Suprapubic skin (tissue), 4 donors: ENCODE results near the gene STK24. TPM values are rescaled to one million over a fixed set of nuclear protein-coding genes. Genes with fewer than 3 reads are reported as not detected.

Source experiments
- DNase-seq, 2 donors: peaks; one replicate each; pipeline ENCODE4 v3.0.0-alpha.2; 2019; ENCODE audit warnings: low spot score in 2 of 2
- H3K27ac ChIP-seq: fragments of 200-600 bp; sonication (generic); one replicate; pipeline ENCODE4 v1.5.1; 2019
- H3K27me3 ChIP-seq: fragments of 200-600 bp; sonication (generic); one replicate; pipeline ENCODE4 v1.5.1; 2019
- H3K36me3 ChIP-seq: fragments of 200-600 bp; sonication (generic); one replicate; pipeline ENCODE4 v1.5.1; 2019
- H3K4me1 ChIP-seq: fragments of 200-600 bp; sonication (generic); one replicate; pipeline ENCODE4 v1.5.1; 2019
- H3K4me3 ChIP-seq: fragments of 200-600 bp; sonication (generic); one replicate; pipeline ENCODE4 v1.5.1; 2019; ENCODE audit warnings: mild to moderate bottlenecking
- H3K9me3 ChIP-seq: fragments of 200-600 bp; sonication (generic); one replicate; pipeline ENCODE4 v1.5.1; 2019
- CTCF ChIP-seq, 2 donors: fragments of 200-600 bp in 1 of 2; fragments of 450-650 bp in 1 of 2; sonication (generic) in 1 of 2; IDR thresholded peaks; one replicate each; pipeline ENCODE4 v1.5.1; 2016 to 2019; ENCODE audit warnings: antibody characterized with exemption in 2 of 2, mild to moderate bottlenecking in 1 of 2, moderate library complexity in 1 of 2
- EP300 ChIP-seq: sonication (generic); formaldehyde crosslinking; IDR thresholded peaks from one replicate; pipeline ENCODE4 v1.6.1; 2017; ENCODE audit warnings: antibody characterized with exemption
- POLR2A ChIP-seq, 2 donors: fragments of 450-650 bp; IDR thresholded peaks; one replicate each; pipeline ENCODE4 v1.6.1; 2017; ENCODE audit warnings: antibody characterized with exemption in 2 of 2, mild to moderate bottlenecking in 2 of 2, moderate library complexity in 2 of 2
- POLR2AphosphoS5 ChIP-seq, 3 donors: sonication (generic); formaldehyde crosslinking; IDR thresholded peaks; one replicate each; pipeline ENCODE4 v1.6.1; 2017; ENCODE audit warnings: antibody characterized with exemption in 3 of 3
- WGBS: methylation state at CpG from one replicate; pipeline ENCODE4 v1.1.5; 2018; 5-methylcytosine and 5-hydroxymethylcytosine counted together
- total RNA-seq, 4 donors: library from RNA; depleted of rRNA; stranded (reverse); fragments of >200 nt; gene quantifications; one replicate each; pipeline ENCODE4 v1.1.0, GENCODE V29; 2016

The STK24 gene
- total RNA-seq, 4 donors from 2014 or later = 132 to 200 (median 176) TPM

DNA sequence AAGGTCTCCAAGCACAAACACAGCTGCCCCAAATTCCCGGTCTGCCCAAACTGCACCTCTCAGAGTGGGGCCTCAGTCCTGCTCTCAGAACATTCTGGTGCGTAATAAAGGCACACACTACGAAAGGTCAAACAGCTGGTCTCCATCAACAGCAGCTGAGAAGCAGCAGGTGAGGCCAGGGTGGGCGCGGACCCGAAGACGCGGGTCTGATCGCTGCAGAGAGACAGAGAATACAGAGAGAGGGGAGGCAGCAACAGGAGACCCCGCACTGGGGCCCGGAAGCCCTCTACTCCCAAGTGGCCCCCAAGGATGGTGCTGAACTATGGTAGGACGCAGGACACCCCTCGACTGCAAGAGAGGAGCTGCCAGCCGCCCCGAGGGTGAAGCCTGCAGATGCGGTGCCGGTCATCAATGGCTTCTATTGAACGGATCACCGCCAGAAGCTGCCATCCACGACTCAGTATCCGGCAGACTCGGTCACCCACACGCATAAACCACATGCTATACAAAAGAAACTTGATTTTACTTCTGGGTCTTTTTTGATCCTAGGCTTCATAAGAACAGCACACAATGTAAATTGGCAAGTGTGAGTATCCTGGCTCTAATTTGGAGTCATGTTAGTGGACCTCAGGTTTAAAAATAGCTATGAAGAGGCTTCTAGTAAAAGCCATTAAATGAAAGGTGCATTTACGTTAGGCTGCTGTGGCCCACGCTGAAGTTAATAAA lies 33.4 kb downstream of the STK24 start:
- Histone ChIP-seq H3K9me3 (no peaks in the 10 kb centered on the region), H3K4me1 (peaks cover 77% of the 10 kb centered on the region), H3K27me3 (no peaks in the 10 kb centered on the region), H3K4me3 (peak overlapping the region; percentile 20), H3K36me3 (no peaks in the 10 kb centered on the region), H3K27ac (peak overlapping the region; percentile 53)
- no peak for DNase-seq
- 71% methylated on average over 17 of the region's 25 CpGs for WGBS
- TF ChIP-seq POLR2A (IDR thresholded peaks at IDR 0.05) = no peak
- TF ChIP-seq POLR2AphosphoS5 (IDR thresholded peaks at IDR 0.05) = no peak
- no peak for TF ChIP-seq CTCF (IDR thresholded peaks at IDR 0.05)
- TF ChIP-seq EP300 = no peak

GRCh38 chr13:98542568-98543377 lies 34.1 kb downstream of the STK24 start:
- H3K4me1 ChIP-seq = peaks cover 72% of the 10 kb centered on the region
- H3K4me3 ChIP-seq = peak overlapping the region; percentile 20
- TF ChIP-seq POLR2AphosphoS5 (IDR thresholded peaks at IDR 0.05) (no peak), CTCF (IDR thresholded peaks at IDR 0.05) (no peak), POLR2A (IDR thresholded peaks at IDR 0.05) (no peak), EP300 (no peak)
- no peaks in the 10 kb centered on the region for H3K27me3 ChIP-seq
- peak overlapping the region; percentile 53 for H3K27ac ChIP-seq
- DNase-seq = no peak
- H3K9me3 ChIP-seq = no peaks in the 10 kb centered on the region
- WGBS = 49% methylated on average over 23 of the region's 23 CpGs
- no peaks in the 10 kb centered on the region for H3K36me3 ChIP-seq

GRCh38 chr13:98541701-98542203 lies 35.2 kb downstream of the STK24 start:
- TF ChIP-seq EP300 (no peak), CTCF (IDR thresholded peaks at IDR 0.05) (peak in 1 of 2 donors; percentile 18), POLR2A (IDR thresholded peaks at IDR 0.05) (no peak), POLR2AphosphoS5 (IDR thresholded peaks at IDR 0.05) (no peak)
- peaks cover 77% of the 10 kb centered on the region for H3K4me1 ChIP-seq
- DNase-seq = no peak
- H3K27ac ChIP-seq = peak overlapping the region; percentile 53
- 52% methylated on average over 10 of the region's 10 CpGs for WGBS
- H3K36me3 ChIP-seq = no peaks in the 10 kb centered on the region
- H3K4me3 ChIP-seq = no peak overlapping the region
- H3K9me3 ChIP-seq = no peaks in the 10 kb centered on the region
- no peaks in the 10 kb centered on the region for H3K27me3 ChIP-seq

DNA sequence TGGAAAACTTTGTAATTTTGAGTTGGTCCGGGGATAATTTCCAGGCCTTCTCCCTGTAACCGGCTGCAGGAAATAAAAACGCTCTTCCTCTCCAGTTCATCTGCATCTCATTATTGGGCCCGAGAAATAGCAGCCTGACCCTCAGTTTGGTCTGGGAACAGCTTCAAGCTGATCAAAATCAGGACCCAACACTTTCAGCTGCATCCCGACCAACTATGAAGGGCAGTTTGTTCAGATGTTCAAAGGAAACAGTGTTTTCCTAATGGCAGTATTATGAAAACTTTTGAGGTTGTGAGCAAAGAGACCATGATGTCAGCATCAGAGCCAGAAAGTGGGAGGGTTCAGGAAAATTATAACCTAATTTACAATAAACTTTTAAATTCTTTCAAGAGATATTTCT lies 35.7 kb downstream of the STK24 start:
- Histone ChIP-seq H3K4me3 (no peak overlapping the region), H3K27ac (peak overlapping the region; percentile 53), H3K9me3 (no peaks in the 10 kb centered on the region), H3K27me3 (no peaks in the 10 kb centered on the region), H3K4me1 (peaks cover 83% of the 10 kb centered on the region), H3K36me3 (no peaks in the 10 kb centered on the region)
- WGBS = 52% methylated on average over 5 of the region's 5 CpGs
- DNase-seq = no peak
- TF ChIP-seq POLR2AphosphoS5 (IDR thresholded peaks at IDR 0.05) (no peak), EP300 (no peak), CTCF (IDR thresholded peaks at IDR 0.05) (no peak), POLR2A (IDR thresholded peaks at IDR 0.05) (no peak)

GRCh38 chr13:98540476-98540875 lies 36.4 kb downstream of the STK24 start:
- peak overlapping the region; percentile 53 for H3K27ac ChIP-seq
- H3K27me3 ChIP-seq = no peaks in the 10 kb centered on the region
- H3K4me1 ChIP-seq = peaks cover 90% of the 10 kb centered on the region
- no peak overlapping the region for H3K4me3 ChIP-seq
- no peak for TF ChIP-seq EP300
- WGBS = 39% methylated on average over 1 of the region's 1 CpG
- no peak for DNase-seq
- H3K9me3 ChIP-seq = no peaks in the 10 kb centered on the region
- no peaks in the 10 kb centered on the region for H3K36me3 ChIP-seq
